NCI-H2081 (cell line): ENCODE results near the gene PNPO.

ENCODE experiments used
- DNase-seq, 2 experiments: peaks; one replicate each; lab custom pipeline; 2025; lab: John Stamatoyannopoulos, UW

PNPO gene

DNA sequence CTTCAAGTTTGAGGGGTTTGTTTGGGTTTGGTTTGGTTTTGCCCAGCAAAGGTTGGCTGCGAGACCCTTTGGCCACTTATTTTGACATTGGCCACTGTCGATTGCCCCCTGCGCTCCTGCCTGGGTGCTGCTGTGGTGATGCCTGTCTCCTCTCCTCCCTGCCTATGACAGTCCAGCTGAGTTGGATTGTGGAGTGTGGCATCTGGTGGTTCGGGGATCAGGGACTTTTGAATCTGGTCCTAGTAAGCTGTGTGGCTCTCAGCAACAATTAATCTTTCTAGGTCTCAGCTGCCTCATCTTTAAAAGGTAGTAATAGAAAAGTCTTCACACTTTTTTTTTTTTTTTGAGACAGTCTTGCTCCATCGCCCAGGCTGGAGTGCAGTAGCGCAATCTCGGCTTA, 56.7 kb downstream of the PNPO start:
- no peak for DNase-seq
